Small intestine (tissue), 7 donors: Measurements from ENCODE around the gene UCK1. TPM values are rescaled to one million over a fixed set of nuclear protein-coding genes. Genes with fewer than 3 reads are reported as not detected.

ENCODE experiments used
- DNase-seq, 2 donors: peaks; one replicate each; pipeline versions ENCODE4 v3.0.0 to v3.0.0-alpha.2; 2013
- FAIRE-seq: peaks from 2 replicates; lab custom pipeline; 2012; peaks lifted over from hg19 to GRCh38; lab: Jason Lieb, UNC
- H3K27ac ChIP-seq, 3 donors: one replicate each; pipeline ENCODE4 v1.5.1; 2013; ENCODE audit warnings: low read length in 2 of 3, mild to moderate bottlenecking in 2 of 3, control low read depth in 1 of 3, inconsistent platforms in 1 of 3, low read depth in 1 of 3, moderate library complexity in 1 of 3
- H3K27me3 ChIP-seq, 3 donors: one replicate each; pipeline ENCODE4 v1.6.1; 2013; ENCODE audit warnings: low read length in 3 of 3, inconsistent platforms in 1 of 3; ENCODE audit not compliant: control insufficient read depth in 3 of 3, insufficient read depth in 3 of 3
- H3K36me3 ChIP-seq, 3 donors: one replicate each; pipeline ENCODE4 v1.6.1; 2013; ENCODE audit warnings: low read length in 3 of 3, inconsistent platforms in 1 of 3, low read depth in 1 of 3, mild to moderate bottlenecking in 1 of 3, moderate library complexity in 1 of 3; ENCODE audit not compliant: control insufficient read depth in 3 of 3, insufficient read depth in 2 of 3
- H3K4me1 ChIP-seq, 3 donors: one replicate each; pipeline ENCODE4 v1.6.1; 2013; ENCODE audit warnings: low read length in 2 of 3, inconsistent platforms in 1 of 3, low read depth in 1 of 3, mild to moderate bottlenecking in 1 of 3, moderate library complexity in 1 of 3; ENCODE audit not compliant: control insufficient read depth in 3 of 3, insufficient read depth in 2 of 3
- H3K4me3 ChIP-seq, 3 donors: one replicate each; pipeline ENCODE4 v1.5.1; 2013; ENCODE audit warnings: low read length in 3 of 3, control low read depth in 1 of 3, inconsistent platforms in 1 of 3, low read depth in 1 of 3, mild to moderate bottlenecking in 1 of 3, moderate library complexity in 1 of 3
- H3K9me3 ChIP-seq, 2 donors: one replicate each; pipeline ENCODE4 v1.6.1; 2013; ENCODE audit warnings: low read depth in 1 of 2, low read length in 1 of 2; ENCODE audit not compliant: control insufficient read depth in 2 of 2, insufficient read depth in 1 of 2
- WGBS, 3 donors: extraction: QIAGEN DNeasy Blood & Tissue Kit; methylation state at CpG; one replicate each; pipeline ENCODE4 v1.1.7; 2013; 5-methylcytosine and 5-hydroxymethylcytosine counted together
- polyA plus RNA-seq, 4 donors: library from polyadenylated mRNA; stranded (reverse) in 3 of 4; unstranded in 1 of 4; fragments of 200-250 nt in 3 of 4; fragments of 120-200 nt in 1 of 4; gene quantifications; one replicate each; pipeline versions ENCODE4 v1.2.1 to v1.2.3, GENCODE V29; 2013
- donor health status: healthy with polysubstance abuse.
- donor health status: control.
- donor health status: control.
- donor health status: Bipolar disorder and iron deficiency.
- donor health status: healthy.

The UCK1 gene
- polyA plus RNA-seq, 4 donors, result 18.1 to 40.6 (median 27.7) TPM

GRCh38 chr9:131475956-131476776, 54.9 kb downstream of the UCK1 start:
- Histone ChIP-seq H3K27me3 (no peaks in the 10 kb centered on the region), H3K9me3 (no peaks in the 10 kb centered on the region), H3K36me3 (peaks cover 35 to 87% (median 63%) of the 10 kb centered on the region in 3 donors), H3K4me1 (no peaks in the 10 kb centered on the region), H3K4me3 (no peak overlapping the region), H3K27ac (no peak overlapping the region)
- WGBS, 3 donors, result 89 to 92% (median 91%) methylated on average over 38 to 40 of the region's 40 CpGs
- no peak for FAIRE-seq
- DNase-seq, result no peak

- DNase-seq (no peak), FAIRE-seq (no peak)
- Histone ChIP-seq H3K4me1 (no peaks in the 10 kb centered on the region), H3K27ac (no peak overlapping the region), H3K4me3 (no peak overlapping the region), H3K9me3 (no peaks in the 10 kb centered on the region), H3K27me3 (no peaks in the 10 kb centered on the region), H3K36me3 (peaks cover 42 to 86% (median 67%) of the 10 kb centered on the region in 3 donors)
- WGBS, 3 donors, result 92 to 94% (median 92%) methylated on average over 42 to 46 of the region's 46 CpGs
Measured at GRCh38 chr9:131475111-131475955, 55.7 kb downstream of the UCK1 start.

- Histone ChIP-seq H3K4me1 (no peaks in the 10 kb centered on the region), H3K36me3 (peaks cover 44 to 87% (median 66%) of the 10 kb centered on the region in 3 donors), H3K9me3 (no peaks in the 10 kb centered on the region), H3K27me3 (no peaks in the 10 kb centered on the region), H3K4me3 (no peak overlapping the region), H3K27ac (no peak overlapping the region)
- DNase-seq (no peak), FAIRE-seq (no peak)
- 92 to 95% (median 93%) methylated on average over 16 of the region's 16 CpGs for WGBS, 3 donors
Measured at GRCh38 chr9:131474711-131475110, 56.4 kb downstream of the UCK1 start.

GRCh38 chr9:131473891-131474290, 57.2 kb downstream of the UCK1 start:
- FAIRE-seq (no peak), DNase-seq (no peak)
- 81 to 85% (median 84%) methylated on average over 10 of the region's 10 CpGs for WGBS, 3 donors

More at GRCh38 chr9:131473891-131474290, 57.2 kb downstream of the UCK1 start:
- no peaks in the 10 kb centered on the region for H3K27me3 ChIP-seq
- H3K27ac ChIP-seq, result no peak overlapping the region
- no peaks in the 10 kb centered on the region for H3K9me3 ChIP-seq
- H3K4me1 ChIP-seq, result no peaks in the 10 kb centered on the region
- H3K4me3 ChIP-seq, result no peak overlapping the region
- H3K36me3 ChIP-seq, result peaks cover 48 to 87% (median 59%) of the 10 kb centered on the region in 3 donors

Other genes starting within 250 kb of the UCK1 start
- 1 to 10 TPM in 1 of 4 donors, under 1 TPM in 2, not detected in 1; 0.34 to 1.9 (median 0.54) TPM for gene PLPP7, start 241.5 kb downstream of the UCK1 start, polyA plus RNA-seq
- gene PRRC2B, start 137.2 kb downstream of the UCK1 start, polyA plus RNA-seq, result 100 to 1,000 TPM in 1 of 4 donors, 10 to 100 TPM in 3; 18.9 to 138 (median 40.7) TPM
- 10 to 100 TPM; 15.0 to 53.2 (median 35.5) TPM for gene POMT1, start 28.3 kb downstream of the UCK1 start, polyA plus RNA-seq
- 1 to 10 TPM in 1 of 4 donors, under 1 TPM in 2, not detected in 1; 0.12 to 4.0 (median 0.89) TPM for gene PRRT1B, start 14.3 kb upstream of the UCK1 start, polyA plus RNA-seq
- 10 to 100 TPM; 15.4 to 43.4 (median 21.2) TPM for gene RAPGEF1, start 208.8 kb upstream of the UCK1 start, polyA plus RNA-seq